Mesenchymal stem cell (in vitro differentiated cells and primary cell): ENCODE results near the gene C1RL.

Experiments
- DNase-seq: peaks from one replicate; pipeline ENCODE4 v3.0.0-alpha.2; 2013
- H2AFZ ChIP-seq: one replicate; pipeline ENCODE4 v1.6.1; 2013; ENCODE audit warnings: low read depth, mild to moderate bottlenecking, control low read depth, inconsistent platforms, low read length, moderate library complexity
- H2AK5ac ChIP-seq: 2 replicates; pipeline ENCODE4 v1.6.1; 2013; ENCODE audit warnings: low read length, moderate library complexity, mild to moderate bottlenecking, inconsistent platforms; ENCODE audit not compliant: severe bottlenecking
- H2BK120ac ChIP-seq: one replicate; pipeline ENCODE4 v1.6.1; 2013; ENCODE audit warnings: low read depth, mild to moderate bottlenecking, inconsistent platforms, low read length, moderate library complexity
- H2BK12ac ChIP-seq, 2 experiments: one replicate each; pipeline ENCODE4 v1.6.1; 2013; ENCODE audit warnings: inconsistent platforms in 2 of 2, low read length in 2 of 2, mild to moderate bottlenecking in 2 of 2, moderate library complexity in 2 of 2, control low read depth in 1 of 2
- H2BK15ac ChIP-seq: one replicate; pipeline ENCODE4 v1.6.1; 2013; ENCODE audit warnings: mild to moderate bottlenecking, low read depth, inconsistent platforms; ENCODE audit not compliant: poor library complexity, severe bottlenecking
- H2BK5ac ChIP-seq: 2 replicates; pipeline ENCODE4 v1.6.1; 2013; ENCODE audit warnings: low read depth, mild to moderate bottlenecking, low read length, control low read depth, inconsistent platforms; ENCODE audit not compliant: poor library complexity, severe bottlenecking
- H3K14ac ChIP-seq, 2 experiments: one replicate each; pipeline ENCODE4 v1.6.1; 2013; ENCODE audit warnings: inconsistent platforms in 2 of 2, low read length in 2 of 2, control low read depth in 1 of 2, mild to moderate bottlenecking in 1 of 2, moderate library complexity in 1 of 2
- H3K18ac ChIP-seq, 2 experiments: one replicate each; pipeline ENCODE4 v1.6.1; 2013; ENCODE audit warnings: inconsistent platforms in 2 of 2, low read length in 2 of 2, control low read depth in 1 of 2, low read depth in 1 of 2, mild to moderate bottlenecking in 1 of 2
- H3K23ac ChIP-seq, 2 experiments: one replicate each; pipeline ENCODE4 v1.6.1; 2013; ENCODE audit warnings: inconsistent platforms in 2 of 2, low read length in 2 of 2, mild to moderate bottlenecking in 2 of 2, moderate library complexity in 2 of 2, control low read depth in 1 of 2
- H3K27ac ChIP-seq: 2 replicates; pipeline ENCODE4 v1.5.1; 2013; ENCODE audit warnings: mild to moderate bottlenecking, moderate library complexity, low read length, control low read depth, inconsistent platforms; ENCODE audit not compliant: poor library complexity, severe bottlenecking
- H3K27me3 ChIP-seq, 2 experiments: 2 replicates each; pipeline versions ENCODE4 v1.6.1 to v1.7.0; 2013; ENCODE audit warnings: low read length in 2 of 2, mild to moderate bottlenecking in 2 of 2, moderate library complexity in 2 of 2, control low read depth in 1 of 2, inconsistent platforms in 1 of 2; ENCODE audit not compliant: control insufficient read depth in 1 of 2, insufficient read depth in 1 of 2
- H3K36me3 ChIP-seq, 2 experiments: 2 replicates each; pipeline versions ENCODE4 v1.6.1 to v1.7.0; 2013; ENCODE audit warnings: low read length in 2 of 2, control low read depth in 1 of 2, inconsistent platforms in 1 of 2, low read depth in 1 of 2, mild to moderate bottlenecking in 1 of 2; ENCODE audit not compliant: insufficient read depth in 2 of 2, control insufficient read depth in 1 of 2
- H3K4ac ChIP-seq, 2 experiments: one replicate each; pipeline ENCODE4 v1.6.1; 2013; ENCODE audit warnings: inconsistent platforms in 2 of 2, low read length in 2 of 2, mild to moderate bottlenecking in 2 of 2, moderate library complexity in 2 of 2, control low read depth in 1 of 2, low read depth in 1 of 2
- H3K4me1 ChIP-seq: 2 replicates; pipeline ENCODE4 v1.6.1; 2013; ENCODE audit warnings: low read depth, low read length, control low read depth; ENCODE audit not compliant: control insufficient read depth, insufficient read depth
- H3K4me2 ChIP-seq: 2 replicates; pipeline ENCODE4 v1.6.1; 2013; ENCODE audit warnings: low read length, mild to moderate bottlenecking, inconsistent platforms; ENCODE audit not compliant: poor library complexity, severe bottlenecking
- H3K4me3 ChIP-seq, 2 experiments: 2 replicates each; pipeline versions ENCODE4 v1.5.1 to v1.7.0; 2013; ENCODE audit warnings: low read length in 2 of 2, mild to moderate bottlenecking in 2 of 2, control low read depth in 1 of 2, low read depth in 1 of 2; ENCODE audit not compliant: insufficient read depth in 1 of 2
- H3K79me1 ChIP-seq: replicated peaks from 2 replicates; pipeline ENCODE4 v1.6.1; 2013; ENCODE audit warnings: mild to moderate bottlenecking, control low read depth, low read length, inconsistent platforms; ENCODE audit not compliant: poor library complexity, severe bottlenecking
- H3K9ac ChIP-seq: 2 replicates; pipeline ENCODE4 v1.7.0; 2013; ENCODE audit warnings: mild to moderate bottlenecking, low read length, moderate library complexity
- H3K9me3 ChIP-seq: 2 replicates; pipeline ENCODE4 v1.7.0; 2013; ENCODE audit warnings: mild to moderate bottlenecking, low read length; ENCODE audit not compliant: control insufficient read depth
- H4K8ac ChIP-seq: one replicate; pipeline ENCODE4 v1.6.1; 2013; ENCODE audit warnings: inconsistent platforms, mild to moderate bottlenecking, low read length, moderate library complexity
- H4K91ac ChIP-seq: one replicate; pipeline ENCODE4 v1.6.1; 2013; ENCODE audit warnings: mild to moderate bottlenecking, low read length, inconsistent platforms
- WGBS: methylation state at CpG from one replicate; pipeline ENCODE4 v1.1.7; 2013; ENCODE audit warnings: mixed read lengths; 5-methylcytosine and 5-hydroxymethylcytosine counted together

The C1RL gene

DNA sequence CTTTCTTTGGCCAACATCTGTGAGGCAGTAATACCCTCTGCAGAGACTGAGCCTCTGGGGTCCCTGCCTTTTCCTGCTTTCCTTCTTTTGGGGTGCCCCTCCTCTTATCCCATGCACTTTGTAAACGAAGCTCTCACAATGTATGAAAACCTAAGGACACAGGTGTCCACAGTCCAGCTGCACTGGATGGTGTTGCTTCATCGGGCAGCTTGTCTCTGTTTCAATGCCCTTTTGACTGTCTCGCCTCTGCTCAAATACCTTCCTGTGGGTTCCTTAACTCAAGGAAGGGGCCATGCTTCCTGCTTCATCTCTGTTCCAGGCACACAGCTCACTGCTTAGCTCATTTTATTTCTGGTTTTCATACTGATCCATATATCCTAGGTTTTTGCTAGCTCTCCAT is 6.4 kb downstream of the C1RL start:
- Histone ChIP-seq H2BK12ac (no peak overlapping the region), H4K8ac (no peak overlapping the region)

DNA sequence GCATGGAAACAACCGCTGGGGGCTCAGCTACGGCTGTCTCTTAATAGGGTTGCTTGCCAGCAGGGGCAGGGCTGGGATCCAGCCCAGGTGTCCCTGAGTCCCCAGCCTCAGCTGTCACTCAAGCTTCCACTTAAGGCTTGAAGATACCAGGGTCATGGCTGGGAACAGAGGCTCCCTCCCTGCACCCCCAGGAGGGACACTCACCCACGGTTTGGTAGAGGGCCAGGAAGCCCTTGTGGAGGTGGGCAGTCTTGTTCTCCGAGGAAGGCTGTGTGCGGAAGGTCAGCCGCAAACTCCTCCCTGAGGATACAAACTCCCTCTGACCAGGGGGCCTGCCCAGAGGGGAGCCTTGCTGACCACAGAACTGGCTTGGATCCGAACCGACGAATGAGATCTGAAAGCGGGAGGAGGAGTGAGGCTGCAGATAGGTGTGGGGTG is 7.3 kb downstream of the C1RL start:
- no peak overlapping the region for H4K91ac ChIP-seq
- DNase-seq, result no peak
- no peak overlapping the region for H3K18ac ChIP-seq
- H3K4me1 ChIP-seq, result peaks cover 7% of the 10 kb centered on the region
- H3K4me3 ChIP-seq, result peak overlapping the region in 1 of 2 experiments; percentile 34
- no peak overlapping the region for H3K23ac ChIP-seq
- no peak overlapping the region for H3K27ac ChIP-seq
- no peak overlapping the region for H2BK5ac ChIP-seq
- H3K4ac ChIP-seq, result no peak overlapping the region
- no peaks in the 10 kb centered on the region for H3K27me3 ChIP-seq
- H4K8ac ChIP-seq, result no peak overlapping the region
- no peak overlapping the region for H3K14ac ChIP-seq
- H2BK12ac ChIP-seq, result no peak overlapping the region
- H3K36me3 ChIP-seq, result peaks cover 25 to 68% of the 10 kb centered on the region in 2 experiments
- H3K9me3 ChIP-seq, result peaks cover 3% of the 10 kb centered on the region
- no peak overlapping the region for H2AK5ac ChIP-seq
- H2AFZ ChIP-seq, result no peak overlapping the region
- no peak overlapping the region for H2BK120ac ChIP-seq
- H3K79me1 ChIP-seq, result peaks cover 18% of the 10 kb centered on the region
- WGBS, result 87% methylated on average over 8 of the region's 10 CpGs
- H2BK15ac ChIP-seq, result no peak overlapping the region
- H3K9ac ChIP-seq, result peak overlapping the region; percentile 41
- no peak overlapping the region for H3K4me2 ChIP-seq

More for the DNA sequence above, 6.4 kb downstream of the C1RL start:
- H3K14ac ChIP-seq, result no peak overlapping the region
- peaks cover 3% of the 10 kb centered on the region for H3K9me3 ChIP-seq
- no peak overlapping the region for H3K9ac ChIP-seq
- H3K79me1 ChIP-seq, result peaks cover 18% of the 10 kb centered on the region
- H2BK15ac ChIP-seq, result no peak overlapping the region
- no peaks in the 10 kb centered on the region for H3K27me3 ChIP-seq
- H3K23ac ChIP-seq, result no peak overlapping the region
- H2AK5ac ChIP-seq, result no peak overlapping the region
- H2AFZ ChIP-seq, result no peak overlapping the region
- H2BK5ac ChIP-seq, result no peak overlapping the region
- no peak overlapping the region for H4K91ac ChIP-seq
- no peak overlapping the region for H2BK120ac ChIP-seq
- H3K36me3 ChIP-seq, result peaks cover 20 to 61% of the 10 kb centered on the region in 2 experiments
- H3K4ac ChIP-seq, result no peak overlapping the region
- peaks cover 7% of the 10 kb centered on the region for H3K4me1 ChIP-seq
- H3K4me2 ChIP-seq, result no peak overlapping the region
- DNase-seq, result no peak
- no peak overlapping the region for H3K4me3 ChIP-seq
- H3K18ac ChIP-seq, result no peak overlapping the region
- H3K27ac ChIP-seq, result no peak overlapping the region
- WGBS, result 90% methylated on average over 3 of the region's 3 CpGs

DNA sequence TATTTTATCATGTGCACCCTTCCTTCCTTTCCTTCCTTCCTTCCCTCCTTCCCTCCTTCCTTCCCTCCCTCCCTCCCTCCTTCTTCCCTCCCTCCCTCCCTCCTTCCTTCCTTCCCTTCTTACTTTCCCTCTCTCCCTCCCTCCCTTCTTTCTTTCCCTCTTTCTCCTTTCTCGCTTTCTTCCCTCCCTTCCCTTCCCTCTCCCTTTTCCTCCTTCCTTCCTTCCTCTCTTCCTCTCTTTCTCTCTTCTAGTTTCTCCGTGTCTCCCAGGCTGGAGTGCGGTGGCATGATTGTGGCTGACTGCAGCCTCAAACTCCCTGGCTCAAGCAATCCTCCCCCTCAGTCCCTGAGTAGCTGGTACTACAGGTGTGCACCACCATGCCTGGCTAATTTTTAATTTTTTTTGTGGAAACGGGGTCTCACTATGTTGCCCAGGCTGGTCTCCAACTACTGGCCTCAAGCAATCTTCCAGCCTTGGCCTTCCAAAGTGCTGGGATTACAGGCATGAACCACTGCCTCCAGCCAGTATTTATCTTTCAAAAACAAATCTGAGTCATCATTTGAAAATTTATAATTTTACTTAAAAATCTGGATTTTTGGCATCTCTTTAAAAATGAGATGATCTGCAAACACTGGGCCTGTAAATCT is 7.8 kb downstream of the C1RL start:
- Histone ChIP-seq H3K14ac (no peak overlapping the region), H2BK5ac (no peak overlapping the region), H3K23ac (no peak overlapping the region), H3K4me3 (peak overlapping the region in 1 of 2 experiments; percentile 34), H2BK12ac (no peak overlapping the region), H3K4ac (no peak overlapping the region), H3K36me3 (peaks cover 28 to 69% of the 10 kb centered on the region in 2 experiments), H2BK120ac (no peak overlapping the region), H4K8ac (no peak overlapping the region), H3K27me3 (no peaks in the 10 kb centered on the region), H4K91ac (no peak overlapping the region), H3K4me2 (no peak overlapping the region), H2AK5ac (no peak overlapping the region), H3K79me1 (peaks cover 17% of the 10 kb centered on the region), H3K4me1 (peaks cover 7% of the 10 kb centered on the region), H3K9me3 (peaks cover 1% of the 10 kb centered on the region), H3K18ac (no peak overlapping the region), H2AFZ (no peak overlapping the region), H3K27ac (no peak overlapping the region), H2BK15ac (no peak overlapping the region), H3K9ac (peak overlapping the region; percentile 41)
- DNase-seq, result no peak
- 94% methylated on average over 4 of the region's 4 CpGs for WGBS

DNA sequence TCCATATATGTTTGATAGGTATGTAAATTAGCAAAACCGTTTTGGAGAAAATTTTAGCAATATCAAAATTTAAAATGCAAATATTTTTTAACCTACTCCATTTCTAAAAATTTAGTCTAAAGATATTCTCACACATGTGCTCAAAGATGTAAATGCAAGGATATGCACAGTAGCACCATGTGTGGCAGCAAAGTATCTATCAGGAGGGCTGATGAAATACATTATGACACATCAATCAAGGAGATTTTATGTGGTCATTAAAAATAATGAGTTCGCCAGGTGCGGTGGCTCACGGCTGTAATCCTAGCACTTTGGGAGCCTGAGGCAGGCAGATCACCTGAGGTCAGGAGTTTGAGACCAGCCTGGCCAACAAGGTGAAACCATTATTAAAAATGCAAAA is 8.8 kb downstream of the C1RL start:
- H3K27me3 ChIP-seq, result no peaks in the 10 kb centered on the region
- no peak overlapping the region for H3K14ac ChIP-seq
- H3K79me1 ChIP-seq, result peaks cover 17% of the 10 kb centered on the region
- no peak overlapping the region for H2BK5ac ChIP-seq
- no peak overlapping the region for H3K23ac ChIP-seq
- H3K4me2 ChIP-seq, result no peak overlapping the region
- H2BK15ac ChIP-seq, result no peak overlapping the region
- H2AFZ ChIP-seq, result no peak overlapping the region
- WGBS, result 91% methylated on average over 3 of the region's 4 CpGs
- peaks cover 28 to 61% of the 10 kb centered on the region in 2 experiments for H3K36me3 ChIP-seq
- no peak overlapping the region for H2AK5ac ChIP-seq
- H2BK120ac ChIP-seq, result no peak overlapping the region
- H4K8ac ChIP-seq, result no peak overlapping the region
- H3K9ac ChIP-seq, result no peak overlapping the region
- no peak overlapping the region for H4K91ac ChIP-seq
- no peak overlapping the region for H3K27ac ChIP-seq
- H3K4ac ChIP-seq, result no peak overlapping the region
- H3K9me3 ChIP-seq, result no peaks in the 10 kb centered on the region
- no peak overlapping the region for H3K4me3 ChIP-seq
- H2BK12ac ChIP-seq, result no peak overlapping the region
- no peak for DNase-seq
- no peak overlapping the region for H3K18ac ChIP-seq
- peaks cover 7% of the 10 kb centered on the region for H3K4me1 ChIP-seq
